Osteocyte (in vitro differentiated cells): ENCODE measurements around the gene ZNF385B. TPM values are rescaled to one million over a fixed set of nuclear protein-coding genes. Genes with fewer than 3 reads are reported as not detected.

Source experiments
- DNase-seq: peaks from one replicate; pipeline ENCODE4 v3.0.0; 2021; ENCODE audit warnings: mixed read lengths; ENCODE audit not compliant: unreplicated experiment; ENCODE audit errors: extremely low spot score
- H3K27ac Mint-ChIP-seq: one replicate; pipeline ENCODE4 v1.8.0; 2021; ENCODE audit warnings: mild to moderate bottlenecking, mixed read lengths; ENCODE audit not compliant: unreplicated experiment
- H3K27me3 Mint-ChIP-seq: one replicate; pipeline ENCODE4 v1.8.0; 2021; ENCODE audit warnings: mixed read lengths; ENCODE audit not compliant: unreplicated experiment
- H3K36me3 Mint-ChIP-seq: one replicate; pipeline ENCODE4 v1.8.0; 2021; ENCODE audit warnings: mixed read lengths; ENCODE audit not compliant: unreplicated experiment
- H3K4me1 Mint-ChIP-seq: one replicate; pipeline ENCODE4 v1.8.0; 2021; ENCODE audit warnings: mixed read lengths; ENCODE audit not compliant: unreplicated experiment
- H3K4me3 Mint-ChIP-seq: one replicate; pipeline ENCODE4 v1.8.0; 2021; ENCODE audit warnings: mild to moderate bottlenecking, moderate library complexity, mixed read lengths; ENCODE audit not compliant: unreplicated experiment
- H3K9me3 Mint-ChIP-seq: one replicate; pipeline ENCODE4 v1.8.0; 2021; ENCODE audit warnings: mixed read lengths; ENCODE audit not compliant: unreplicated experiment
- CTCF ChIP-seq: fragments of 200-600 bp; sonication (generic); IDR thresholded peaks from 2 replicates; pipeline ENCODE4 v1.5.0; 2021; ENCODE audit warnings: antibody characterized with exemption, mild to moderate bottlenecking, moderate library complexity
- total RNA-seq: library from RNA; stranded (reverse); gene quantifications from 2 replicates; pipeline ENCODE4 v1.2.1, GENCODE V29; 2021

The ZNF385B gene
- total RNA-seq, 1 donor from 2014 or later, result 0.13 TPM

GRCh38 chr2:179882851-179883806, 21.7 kb upstream of the ZNF385B start:
- TF ChIP-seq CTCF, result no peak
- H3K27me3 Mint-ChIP-seq, result peaks cover 25% of the 10 kb centered on the region
- H3K4me3 Mint-ChIP-seq, result no peak overlapping the region
- H3K27ac Mint-ChIP-seq, result no peak overlapping the region
- H3K36me3 Mint-ChIP-seq, result no peaks in the 10 kb centered on the region
- H3K4me1 Mint-ChIP-seq, result peaks cover 3% of the 10 kb centered on the region
- H3K9me3 Mint-ChIP-seq, result peaks cover 5% of the 10 kb centered on the region
- no peak for DNase-seq

- no peaks in the 10 kb centered on the region for H3K36me3 Mint-ChIP-seq
- peaks cover 3% of the 10 kb centered on the region for H3K4me1 Mint-ChIP-seq
- no peak overlapping the region for H3K4me3 Mint-ChIP-seq
- no peak for DNase-seq
- H3K27ac Mint-ChIP-seq, result no peak overlapping the region
- H3K27me3 Mint-ChIP-seq, result peaks cover 49% of the 10 kb centered on the region
- H3K9me3 Mint-ChIP-seq, result no peaks in the 10 kb centered on the region
- no peak for TF ChIP-seq CTCF
These were observed 16.4 kb upstream of the ZNF385B start for GRCh38 chr2:179877601-179878364.

DNA sequence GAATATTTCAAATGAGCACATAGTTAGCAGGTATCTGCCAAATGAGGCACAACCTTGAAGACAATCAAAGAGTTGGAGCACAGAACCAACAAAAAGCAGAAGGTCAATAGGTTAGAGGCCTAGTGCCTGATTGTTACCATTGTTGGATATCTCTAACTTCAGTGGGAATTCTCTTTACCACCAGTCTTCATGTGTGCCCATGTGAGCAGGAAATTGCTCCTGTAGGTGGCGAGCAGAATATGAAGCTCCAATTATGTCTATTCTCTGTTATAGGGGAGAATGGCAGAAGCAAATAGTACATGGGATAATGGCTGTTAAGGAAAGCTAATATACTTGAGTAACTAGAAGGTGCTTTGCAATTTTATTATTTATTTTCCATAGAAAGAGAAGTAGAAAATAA, 14.9 kb upstream of the ZNF385B start:
- Mint-ChIP-seq H3K4me1 (no peaks in the 10 kb centered on the region), H3K4me3 (no peak overlapping the region), H3K36me3 (no peaks in the 10 kb centered on the region), H3K27me3 (peaks cover 56% of the 10 kb centered on the region), H3K27ac (no peak overlapping the region), H3K9me3 (no peaks in the 10 kb centered on the region)
- no peak for DNase-seq
- no peak for TF ChIP-seq CTCF

DNA sequence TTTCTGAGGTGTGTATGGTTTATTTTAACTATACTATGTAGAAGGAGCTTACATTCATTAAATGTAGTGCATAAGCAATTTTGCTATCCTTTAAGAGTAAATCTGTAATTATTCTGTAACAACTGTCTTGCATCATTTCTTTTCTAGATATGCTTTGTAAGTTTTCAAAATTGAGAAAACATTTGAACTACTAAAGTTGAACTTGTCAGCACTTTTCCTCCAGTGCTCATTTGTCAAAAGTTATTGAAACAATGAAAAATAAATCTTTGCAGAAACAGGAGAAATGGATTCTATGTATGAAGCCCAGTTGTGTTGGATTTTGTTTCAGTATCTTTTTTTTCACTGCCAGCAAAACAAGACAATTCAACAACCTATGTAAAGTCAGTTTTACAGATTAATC, 14.5 kb upstream of the ZNF385B start:
- H3K27ac Mint-ChIP-seq, result no peak overlapping the region
- no peaks in the 10 kb centered on the region for H3K36me3 Mint-ChIP-seq
- H3K4me3 Mint-ChIP-seq, result no peak overlapping the region
- no peak for TF ChIP-seq CTCF
- DNase-seq, result no peak
- H3K9me3 Mint-ChIP-seq, result no peaks in the 10 kb centered on the region
- H3K27me3 Mint-ChIP-seq, result peaks cover 57% of the 10 kb centered on the region
- no peaks in the 10 kb centered on the region for H3K4me1 Mint-ChIP-seq

GRCh38 chr2:179862898-179863458, 1.6 kb upstream of the ZNF385B start:
- no peaks in the 10 kb centered on the region for H3K9me3 Mint-ChIP-seq
- no peaks in the 10 kb centered on the region for H3K36me3 Mint-ChIP-seq
- peaks cover 82% of the 10 kb centered on the region for H3K27me3 Mint-ChIP-seq
- TF ChIP-seq CTCF, result no peak
- no peak overlapping the region for H3K4me3 Mint-ChIP-seq
- H3K4me1 Mint-ChIP-seq, result peaks cover 22% of the 10 kb centered on the region
- no peak for DNase-seq
- H3K27ac Mint-ChIP-seq, result no peak overlapping the region
